ENCODE results near the gene PTPN20. TPM values are rescaled to one million over a fixed set of nuclear protein-coding genes. Genes with fewer than 3 reads are reported as not detected.

PTPN20 gene
- total RNA-seq, 2 donors from 2014 or later, result 2.1 to 6.6 TPM

- H3K27ac ChIP-seq, result no peak overlapping the region
Observed at GRCh38 chr10:47023237-47024045, 112.2 kb downstream of the PTPN20 start.

GRCh38 chr10:47024046-47024322, 112.8 kb downstream of the PTPN20 start:
- ATAC-seq (ENCODE audit: insufficient number of reproducible peaks, low FRiP score, low read depth), result no peak
- no peaks in the 10 kb centered on the region for H3K27me3 ChIP-seq (replicated peaks; ENCODE audit: insufficient read depth)
- DNase-seq (ENCODE audit: low spot score), result no peak
- no peak overlapping the region for H3K27ac ChIP-seq
- H3K36me3 ChIP-seq, result no peaks in the 10 kb centered on the region
- no peak for TF ChIP-seq CTCF (IDR thresholded peaks at IDR 0.05)
- H3K9me3 ChIP-seq, result no peaks in the 10 kb centered on the region
- H3K4me1 ChIP-seq (ENCODE audit: control insufficient read depth in 1 of 2, low read depth in 2 of 2), result no peaks in the 10 kb centered on the region
- H3K4me3 ChIP-seq, result no peak overlapping the region

More at GRCh38 chr10:47023237-47024045, 112.2 kb downstream of the PTPN20 start:
- ATAC-seq (ENCODE audit: insufficient number of reproducible peaks, low FRiP score, low read depth) (no peak), DNase-seq (ENCODE audit: low spot score) (no peak)
- TF ChIP-seq CTCF (IDR thresholded peaks at IDR 0.05), result no peak
- Histone ChIP-seq H3K36me3 (no peaks in the 10 kb centered on the region), H3K9me3 (no peaks in the 10 kb centered on the region), H3K4me3 (no peak overlapping the region), H3K4me1 (ENCODE audit: control insufficient read depth in 1 of 2, low read depth in 2 of 2) (no peaks in the 10 kb centered on the region), H3K27me3 (replicated peaks; ENCODE audit: insufficient read depth) (no peaks in the 10 kb centered on the region)

GRCh38 chr10:47024399-47025252, 113.4 kb downstream of the PTPN20 start:
- DNase-seq (ENCODE audit: low spot score), result no peak
- Histone ChIP-seq H3K36me3 (no peaks in the 10 kb centered on the region), H3K9me3 (no peaks in the 10 kb centered on the region), H3K27me3 (replicated peaks; ENCODE audit: insufficient read depth) (no peaks in the 10 kb centered on the region), H3K27ac (no peak overlapping the region), H3K4me3 (no peak overlapping the region), H3K4me1 (ENCODE audit: control insufficient read depth in 1 of 2, low read depth in 2 of 2) (no peaks in the 10 kb centered on the region)
- peak; percentile 79 for TF ChIP-seq CTCF (IDR thresholded peaks at IDR 0.05)
- no peak for ATAC-seq (ENCODE audit: insufficient number of reproducible peaks, low FRiP score, low read depth)

GRCh38 chr10:47025253-47025539, 114.0 kb downstream of the PTPN20 start:
- Histone ChIP-seq H3K4me3 (no peak overlapping the region), H3K36me3 (no peaks in the 10 kb centered on the region), H3K9me3 (no peaks in the 10 kb centered on the region), H3K27ac (no peak overlapping the region), H3K27me3 (replicated peaks; ENCODE audit: insufficient read depth) (no peaks in the 10 kb centered on the region), H3K4me1 (ENCODE audit: control insufficient read depth in 1 of 2, low read depth in 2 of 2) (no peaks in the 10 kb centered on the region)
- DNase-seq (ENCODE audit: low spot score) (no peak), ATAC-seq (ENCODE audit: insufficient number of reproducible peaks, low FRiP score, low read depth) (no peak)
- no peak for TF ChIP-seq CTCF (IDR thresholded peaks at IDR 0.05)

GRCh38 chr10:47025540-47026300, 114.5 kb downstream of the PTPN20 start:
- H3K27ac ChIP-seq, result no peak overlapping the region
- DNase-seq (ENCODE audit: low spot score), result no peak

More at GRCh38 chr10:47025540-47026300, 114.5 kb downstream of the PTPN20 start:
- ATAC-seq (ENCODE audit: insufficient number of reproducible peaks, low FRiP score, low read depth), result no peak
- Histone ChIP-seq H3K9me3 (no peaks in the 10 kb centered on the region), H3K27me3 (replicated peaks; ENCODE audit: insufficient read depth) (no peaks in the 10 kb centered on the region), H3K36me3 (no peaks in the 10 kb centered on the region), H3K4me1 (ENCODE audit: control insufficient read depth in 1 of 2, low read depth in 2 of 2) (no peaks in the 10 kb centered on the region), H3K4me3 (no peak overlapping the region)
- no peak for TF ChIP-seq CTCF (IDR thresholded peaks at IDR 0.05)
